Stomach (tissue), 4 donors: ENCODE data around the gene SCLT1.

Source experiments
- CTCF ChIP-seq, 7 experiments: fragments of 450-650 bp in 4 of 7; fragments of 200-600 bp in 3 of 7; sonication (generic) in 3 of 7; IDR thresholded peaks; one replicate each; pipeline ENCODE4 v1.5.1; 2016 to 2019; ENCODE audit warnings: antibody characterized with exemption in 7 of 7, control low read depth in 2 of 7, mild to moderate bottlenecking in 1 of 7
- POLR2A ChIP-seq, 4 donors: fragments of 450-650 bp; IDR thresholded peaks; one replicate each; pipeline ENCODE4 v1.6.1; 2016; ENCODE audit warnings: antibody characterized with exemption in 4 of 4, control low read depth in 2 of 4, mild to moderate bottlenecking in 1 of 4, moderate library complexity in 1 of 4

GRCh38 chr4:129087516-129087915 is 5.8 kb downstream of the SCLT1 start:
- no peak for TF ChIP-seq POLR2A (IDR thresholded peaks at IDR 0.05)
- no peak for TF ChIP-seq CTCF (IDR thresholded peaks at IDR 0.05)
